GM12873 (cell line): ENCODE data around the gene NOP10.

Source experiments
- TF ChIP-seq, protein P1 (sequence below): IDR thresholded peaks from 2 replicates; pipeline ENCODE4 v1.5.1; 2012; ENCODE audit warnings: low read depth, mild to moderate bottlenecking, moderate library complexity, low read length, control low read depth; ENCODE audit not compliant: insufficient read depth; ENCODE audit errors: missing control alignments

The NOP10 gene

DNA sequence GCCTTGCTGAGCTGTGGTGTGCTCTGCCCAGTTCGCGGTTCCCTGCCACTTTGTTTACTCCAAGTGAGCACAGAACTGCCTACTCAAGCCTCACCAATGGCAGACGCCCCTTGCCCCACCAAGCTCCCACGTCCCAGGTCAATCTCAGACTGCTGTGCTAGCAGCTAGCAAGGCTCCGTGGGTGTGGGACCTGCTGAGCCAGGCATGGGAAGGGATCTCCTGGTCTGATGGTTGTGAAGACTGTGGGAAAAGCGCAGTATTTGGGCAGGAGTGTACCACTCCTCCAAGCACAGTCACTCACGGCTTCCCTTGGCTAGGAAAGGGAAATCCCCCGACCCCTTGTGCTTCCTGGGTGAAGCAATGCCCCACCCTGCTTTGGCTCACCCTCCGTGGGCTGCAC is 50.3 kb downstream of the NOP10 start:
- TF ChIP-seq, protein P1, sequence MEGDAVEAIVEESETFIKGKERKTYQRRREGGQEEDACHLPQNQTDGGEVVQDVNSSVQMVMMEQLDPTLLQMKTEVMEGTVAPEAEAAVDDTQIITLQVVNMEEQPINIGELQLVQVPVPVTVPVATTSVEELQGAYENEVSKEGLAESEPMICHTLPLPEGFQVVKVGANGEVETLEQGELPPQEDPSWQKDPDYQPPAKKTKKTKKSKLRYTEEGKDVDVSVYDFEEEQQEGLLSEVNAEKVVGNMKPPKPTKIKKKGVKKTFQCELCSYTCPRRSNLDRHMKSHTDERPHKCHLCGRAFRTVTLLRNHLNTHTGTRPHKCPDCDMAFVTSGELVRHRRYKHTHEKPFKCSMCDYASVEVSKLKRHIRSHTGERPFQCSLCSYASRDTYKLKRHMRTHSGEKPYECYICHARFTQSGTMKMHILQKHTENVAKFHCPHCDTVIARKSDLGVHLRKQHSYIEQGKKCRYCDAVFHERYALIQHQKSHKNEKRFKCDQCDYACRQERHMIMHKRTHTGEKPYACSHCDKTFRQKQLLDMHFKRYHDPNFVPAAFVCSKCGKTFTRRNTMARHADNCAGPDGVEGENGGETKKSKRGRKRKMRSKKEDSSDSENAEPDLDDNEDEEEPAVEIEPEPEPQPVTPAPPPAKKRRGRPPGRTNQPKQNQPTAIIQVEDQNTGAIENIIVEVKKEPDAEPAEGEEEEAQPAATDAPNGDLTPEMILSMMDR, result no peak
